GM12874 (cell line): Measurements from ENCODE around the gene KRTAP19-2.

ENCODE experiments used
- CTCF ChIP-seq: IDR thresholded peaks from 2 replicates; pipeline ENCODE4 v1.5.1; 2011; ENCODE audit warnings: low read depth, mild to moderate bottlenecking, control low read depth, low read length, moderate library complexity; ENCODE audit not compliant: insufficient read depth

The KRTAP19-2 gene

DNA sequence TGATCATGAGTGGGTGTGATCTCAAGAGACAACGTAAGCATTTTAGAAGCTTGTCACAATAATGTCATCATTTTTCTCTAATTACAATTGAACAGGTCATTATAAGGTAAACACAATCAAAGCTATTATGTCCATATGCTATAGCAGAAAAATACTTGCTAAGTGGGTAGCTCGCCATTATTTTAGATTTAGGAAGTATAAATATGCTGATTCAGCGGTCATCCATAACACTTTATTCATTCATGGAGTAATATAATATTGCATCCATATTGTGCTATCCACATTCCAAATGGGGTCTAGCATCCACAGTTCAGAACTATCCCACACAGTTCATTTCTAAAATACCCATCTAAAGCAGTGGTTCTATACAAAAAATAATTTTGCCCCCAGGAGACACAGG, 38.7 kb downstream of the KRTAP19-2 start:
- TF ChIP-seq CTCF = no peak

GRCh38 chr21:30447056-30447455, 40.2 kb downstream of the KRTAP19-2 start:
- no peak for TF ChIP-seq CTCF

- no peak for TF ChIP-seq CTCF
Measured at GRCh38 chr21:30444204-30444603, 43.0 kb downstream of the KRTAP19-2 start.

GRCh38 chr21:30443226-30443625, 44.0 kb downstream of the KRTAP19-2 start:
- no peak for TF ChIP-seq CTCF

- TF ChIP-seq CTCF = no peak
Measured at GRCh38 chr21:30439975-30440374, 47.3 kb downstream of the KRTAP19-2 start, which contains the start of gene KRTAP15-1. TSS of gene KRTAP15-1 (plus strand) at chr21:30440275. CDS start at chr21:30440328, 53 bp downstream.
